ENCODE results near the gene MINDY4. TPM values are rescaled to one million over a fixed set of nuclear protein-coding genes. Genes with fewer than 3 reads are reported as not detected.

The MINDY4 gene
- total RNA-seq, 1 donor from 2014 or later: 6.3 TPM

GRCh38 chr7:30874656-30875302 is 103.6 kb downstream of the MINDY4 start:
- Mint-ChIP-seq H3K4me3 (ENCODE audit: unreplicated experiment) (no peak overlapping the region), H3K36me3 (ENCODE audit: low read depth) (peaks cover 14% of the 10 kb centered on the region), H3K27me3 (ENCODE audit: low read depth) (peaks cover 3% of the 10 kb centered on the region), H3K4me1 (ENCODE audit: low read depth) (no peaks in the 10 kb centered on the region), H3K27ac (ENCODE audit: unreplicated experiment) (no peak overlapping the region), H3K9me3 (ENCODE audit: low read depth) (no peaks in the 10 kb centered on the region)
- no peak for DNase-seq (ENCODE audit: low spot score)
- no peak for TF ChIP-seq CTCF (IDR thresholded peaks at IDR 0.05)

- no peak for DNase-seq (ENCODE audit: low spot score)
- no peaks in the 10 kb centered on the region for H3K4me1 Mint-ChIP-seq (ENCODE audit: low read depth)
- H3K27ac Mint-ChIP-seq (ENCODE audit: unreplicated experiment): no peak overlapping the region
- no peak overlapping the region for H3K4me3 Mint-ChIP-seq (ENCODE audit: unreplicated experiment)
- H3K36me3 Mint-ChIP-seq (ENCODE audit: low read depth): peaks cover 13% of the 10 kb centered on the region
- H3K27me3 Mint-ChIP-seq (ENCODE audit: low read depth): peaks cover 5% of the 10 kb centered on the region
- H3K9me3 Mint-ChIP-seq (ENCODE audit: low read depth): no peaks in the 10 kb centered on the region
- TF ChIP-seq CTCF (IDR thresholded peaks at IDR 0.05): no peak
Observed at GRCh38 chr7:30877015-30877769, 106.0 kb downstream of the MINDY4 start.

- Mint-ChIP-seq H3K4me1 (ENCODE audit: low read depth) (no peaks in the 10 kb centered on the region), H3K27ac (ENCODE audit: unreplicated experiment) (no peak overlapping the region), H3K9me3 (ENCODE audit: low read depth) (no peaks in the 10 kb centered on the region), H3K4me3 (ENCODE audit: unreplicated experiment) (no peak overlapping the region), H3K36me3 (ENCODE audit: low read depth) (peaks cover 13% of the 10 kb centered on the region), H3K27me3 (ENCODE audit: low read depth) (peaks cover 7% of the 10 kb centered on the region)
- no peak for TF ChIP-seq CTCF (IDR thresholded peaks at IDR 0.05)
- DNase-seq (ENCODE audit: low spot score): no peak
Observed at GRCh38 chr7:30877993-30878392, 106.8 kb downstream of the MINDY4 start.

- no peaks in the 10 kb centered on the region for H3K9me3 Mint-ChIP-seq (ENCODE audit: low read depth)
- DNase-seq (ENCODE audit: low spot score): no peak
- no peak overlapping the region for H3K27ac Mint-ChIP-seq (ENCODE audit: unreplicated experiment)
- H3K4me3 Mint-ChIP-seq (ENCODE audit: unreplicated experiment): no peak overlapping the region
- H3K27me3 Mint-ChIP-seq (ENCODE audit: low read depth): peaks cover 10% of the 10 kb centered on the region
- no peak for TF ChIP-seq CTCF (IDR thresholded peaks at IDR 0.05)
- peaks cover 13% of the 10 kb centered on the region for H3K36me3 Mint-ChIP-seq (ENCODE audit: low read depth)
- no peaks in the 10 kb centered on the region for H3K4me1 Mint-ChIP-seq (ENCODE audit: low read depth)
Observed at GRCh38 chr7:30879139-30880124, 108.2 kb downstream of the MINDY4 start.

All from chondrocyte (in vitro differentiated cells).